ENCODE measurements around the gene PGAP1.

- TF ChIP-seq REST (IDR thresholded peaks at IDR 0.05; ENCODE audit: insufficient read depth in 1 of 2, low read depth in 2 of 2, low read length in 2 of 2), result no peak
- TF ChIP-seq POLR2AphosphoS5 (IDR thresholded peaks at IDR 0.05; ENCODE audit: low read depth, low read length), result no peak
Observed at GRCh38 chr2:196935432-196935831, 8.9 kb upstream of the PGAP1 start.
